H1 (cell line): ENCODE measurements around the gene ZNF687.

ENCODE experiments used
- CREB1 ChIP-seq: IDR thresholded peaks from 2 replicates; pipeline ENCODE4 v1.6.1; 2012; ENCODE audit warnings: inconsistent platforms
- TF ChIP-seq, protein P1 (sequence below): IDR thresholded peaks from 2 replicates; pipeline ENCODE4 v1.6.1; 2012; ENCODE audit warnings: low read length, inconsistent platforms
- TF ChIP-seq, protein P2 (sequence below), 3 experiments: IDR thresholded peaks; 1 replicate in 2 of 3; 2 replicates in 1 of 3; pipeline versions ENCODE4 v1.5.1 to v1.6.1; 2011; ENCODE audit warnings: low read length in 3 of 3, mild to moderate bottlenecking in 3 of 3, inconsistent platforms in 2 of 3, low read depth in 1 of 3, moderate library complexity in 1 of 3; ENCODE audit not compliant: insufficient read depth in 1 of 3; ENCODE audit errors: control extremely low read depth in 1 of 3

DNA sequence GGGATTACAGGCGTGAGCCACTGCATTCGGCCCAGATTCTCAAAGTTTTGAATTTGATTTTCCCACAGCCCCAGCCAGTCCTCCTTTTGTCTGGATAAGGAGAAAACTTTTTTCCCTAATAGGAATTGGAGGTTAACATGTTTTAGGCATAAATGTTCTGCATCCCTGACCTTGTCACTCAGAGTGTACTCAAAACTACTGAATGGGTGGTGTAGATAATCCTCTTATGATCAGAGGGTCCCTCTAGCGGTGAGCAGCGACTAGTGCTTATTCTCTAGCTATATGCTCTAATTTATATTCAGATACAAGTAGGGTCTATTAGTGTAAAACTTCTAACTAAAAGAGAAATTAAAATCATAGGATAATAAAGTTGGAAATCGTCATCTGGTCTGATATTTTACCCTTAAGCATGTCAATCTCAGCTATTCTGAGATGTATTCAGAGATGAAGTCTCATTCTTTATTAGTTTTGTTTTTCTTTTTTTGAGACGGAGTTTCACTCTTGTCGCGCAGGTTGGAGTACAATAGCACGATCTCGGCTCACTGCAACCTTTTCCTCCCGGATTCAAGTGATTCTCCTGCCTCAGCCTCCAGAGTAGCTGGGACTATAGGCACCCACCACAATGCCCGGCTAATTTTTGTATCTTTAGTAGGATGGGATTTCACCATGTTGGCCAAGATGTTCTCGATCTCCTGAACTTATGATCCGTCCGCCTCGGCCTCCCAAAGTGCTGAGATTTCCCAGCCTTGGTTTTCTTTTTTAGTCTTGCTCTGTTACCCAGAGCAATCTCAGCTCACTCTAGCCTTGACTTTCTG is 30.2 kb upstream of the ZNF687 start:
- no peak for TF ChIP-seq CREB1
- TF ChIP-seq, protein P1, sequence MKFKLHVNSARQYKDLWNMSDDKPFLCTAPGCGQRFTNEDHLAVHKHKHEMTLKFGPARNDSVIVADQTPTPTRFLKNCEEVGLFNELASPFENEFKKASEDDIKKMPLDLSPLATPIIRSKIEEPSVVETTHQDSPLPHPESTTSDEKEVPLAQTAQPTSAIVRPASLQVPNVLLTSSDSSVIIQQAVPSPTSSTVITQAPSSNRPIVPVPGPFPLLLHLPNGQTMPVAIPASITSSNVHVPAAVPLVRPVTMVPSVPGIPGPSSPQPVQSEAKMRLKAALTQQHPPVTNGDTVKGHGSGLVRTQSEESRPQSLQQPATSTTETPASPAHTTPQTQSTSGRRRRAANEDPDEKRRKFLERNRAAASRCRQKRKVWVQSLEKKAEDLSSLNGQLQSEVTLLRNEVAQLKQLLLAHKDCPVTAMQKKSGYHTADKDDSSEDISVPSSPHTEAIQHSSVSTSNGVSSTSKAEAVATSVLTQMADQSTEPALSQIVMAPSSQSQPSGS: no peak
- TF ChIP-seq, protein P2, sequence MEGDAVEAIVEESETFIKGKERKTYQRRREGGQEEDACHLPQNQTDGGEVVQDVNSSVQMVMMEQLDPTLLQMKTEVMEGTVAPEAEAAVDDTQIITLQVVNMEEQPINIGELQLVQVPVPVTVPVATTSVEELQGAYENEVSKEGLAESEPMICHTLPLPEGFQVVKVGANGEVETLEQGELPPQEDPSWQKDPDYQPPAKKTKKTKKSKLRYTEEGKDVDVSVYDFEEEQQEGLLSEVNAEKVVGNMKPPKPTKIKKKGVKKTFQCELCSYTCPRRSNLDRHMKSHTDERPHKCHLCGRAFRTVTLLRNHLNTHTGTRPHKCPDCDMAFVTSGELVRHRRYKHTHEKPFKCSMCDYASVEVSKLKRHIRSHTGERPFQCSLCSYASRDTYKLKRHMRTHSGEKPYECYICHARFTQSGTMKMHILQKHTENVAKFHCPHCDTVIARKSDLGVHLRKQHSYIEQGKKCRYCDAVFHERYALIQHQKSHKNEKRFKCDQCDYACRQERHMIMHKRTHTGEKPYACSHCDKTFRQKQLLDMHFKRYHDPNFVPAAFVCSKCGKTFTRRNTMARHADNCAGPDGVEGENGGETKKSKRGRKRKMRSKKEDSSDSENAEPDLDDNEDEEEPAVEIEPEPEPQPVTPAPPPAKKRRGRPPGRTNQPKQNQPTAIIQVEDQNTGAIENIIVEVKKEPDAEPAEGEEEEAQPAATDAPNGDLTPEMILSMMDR (IDR thresholded peaks at IDR 0.05; ENCODE audit: control extremely low read depth in 1 of 3, insufficient read depth in 1 of 3, low read depth in 1 of 3, low read length in 3 of 3): peak in 2 of 3 experiments; percentile 56 to 84; a peak in 3 of 4 replicates
